IPS-15b (cell line): ENCODE measurements around the gene XCR1.
"Not testable (repeated sequence)": the region's sequence is repeated elsewhere in the genome, so short reads cannot be mapped to it uniquely, and the experiment has no call there.

Experiments
- H3K27me3 ChIP-seq: one replicate; pipeline ENCODE4 v1.6.1; 2013; ENCODE audit warnings: low read length; ENCODE audit not compliant: control insufficient read depth, insufficient read depth
- H3K36me3 ChIP-seq: one replicate; pipeline ENCODE4 v1.6.1; 2013; ENCODE audit warnings: low read length; ENCODE audit not compliant: control insufficient read depth, insufficient read depth
- H3K4me1 ChIP-seq: one replicate; pipeline ENCODE4 v1.6.1; 2013; ENCODE audit warnings: mild to moderate bottlenecking, low read length; ENCODE audit not compliant: control insufficient read depth, insufficient read depth
- H3K4me3 ChIP-seq: one replicate; pipeline ENCODE4 v1.5.1; 2013; ENCODE audit warnings: low read depth, low read length
- H3K9ac ChIP-seq: one replicate; pipeline ENCODE4 v1.6.1; 2013; ENCODE audit warnings: low read depth, mild to moderate bottlenecking, low read length
- H3K9me3 ChIP-seq: one replicate; pipeline ENCODE4 v1.6.1; 2013; ENCODE audit warnings: mild to moderate bottlenecking, low read length; ENCODE audit not compliant: control insufficient read depth, insufficient read depth

The XCR1 gene

GRCh38 chr3:46061108-46061720 lies 33.9 kb upstream of the XCR1 start:
- Histone ChIP-seq H3K27me3 (no peaks in the 10 kb centered on the region), H3K36me3 (no peaks in the 10 kb centered on the region), H3K9me3 (no peaks in the 10 kb centered on the region), H3K4me3 (no peak overlapping the region), H3K4me1 (no peaks in the 10 kb centered on the region), H3K9ac (no peak overlapping the region)

GRCh38 chr3:46060551-46060950 lies 33.3 kb upstream of the XCR1 start:
- Histone ChIP-seq H3K36me3 (no peaks in the 10 kb centered on the region), H3K9me3 (no peaks in the 10 kb centered on the region), H3K27me3 (no peaks in the 10 kb centered on the region), H3K4me3 (no peak overlapping the region), H3K4me1 (no peaks in the 10 kb centered on the region), H3K9ac (no peak overlapping the region)

GRCh38 chr3:46059432-46059831 lies 32.1 kb upstream of the XCR1 start:
- Histone ChIP-seq H3K27me3 (no peaks in the 10 kb centered on the region), H3K9ac (no peak overlapping the region), H3K9me3 (no peaks in the 10 kb centered on the region), H3K4me1 (no peaks in the 10 kb centered on the region), H3K36me3 (no peaks in the 10 kb centered on the region), H3K4me3 (no peak overlapping the region)

GRCh38 chr3:46058981-46059380 lies 31.7 kb upstream of the XCR1 start:
- no peaks in the 10 kb centered on the region for H3K4me1 ChIP-seq
- H3K9me3 ChIP-seq: no peaks in the 10 kb centered on the region
- H3K27me3 ChIP-seq: no peaks in the 10 kb centered on the region
- no peak overlapping the region for H3K9ac ChIP-seq
- H3K4me3 ChIP-seq: no peak overlapping the region
- H3K36me3 ChIP-seq: no peaks in the 10 kb centered on the region

GRCh38 chr3:46057716-46058115 lies 30.4 kb upstream of the XCR1 start:
- Histone ChIP-seq H3K9me3 (no peaks in the 10 kb centered on the region), H3K4me1 (no peaks in the 10 kb centered on the region), H3K9ac (no peak overlapping the region), H3K36me3 (no peaks in the 10 kb centered on the region), H3K27me3 (no peaks in the 10 kb centered on the region), H3K4me3 (no peak overlapping the region)

- no peaks in the 10 kb centered on the region for H3K27me3 ChIP-seq
- no peaks in the 10 kb centered on the region for H3K36me3 ChIP-seq
- no peaks in the 10 kb centered on the region for H3K9me3 ChIP-seq
- H3K9ac ChIP-seq: no peak overlapping the region
- H3K4me3 ChIP-seq: no peak overlapping the region
- H3K4me1 ChIP-seq: no peaks in the 10 kb centered on the region
Measured at GRCh38 chr3:46056686-46057085, 29.4 kb upstream of the XCR1 start.

GRCh38 chr3:46053761-46054515 lies 26.7 kb upstream of the XCR1 start:
- not testable (repeated sequence) for H3K9ac ChIP-seq, H3K36me3 ChIP-seq, H3K4me1 ChIP-seq, H3K9me3 ChIP-seq, H3K27me3 ChIP-seq, H3K4me3 ChIP-seq

GRCh38 chr3:46053265-46053664 lies 26.0 kb upstream of the XCR1 start:
- H3K4me1 ChIP-seq, H3K36me3 ChIP-seq, H3K9me3 ChIP-seq, H3K9ac ChIP-seq, H3K4me3 ChIP-seq, H3K27me3 ChIP-seq: not testable (repeated sequence)

GRCh38 chr3:46052531-46052930 lies 25.2 kb upstream of the XCR1 start:
- Histone ChIP-seq H3K27me3 (no peaks in the 10 kb centered on the region), H3K4me3 (no peak overlapping the region), H3K4me1 (no peaks in the 10 kb centered on the region), H3K9me3 (no peaks in the 10 kb centered on the region), H3K9ac (no peak overlapping the region), H3K36me3 (no peaks in the 10 kb centered on the region)

GRCh38 chr3:46049093-46049492 lies 21.8 kb upstream of the XCR1 start:
- Histone ChIP-seq H3K4me1 (no peaks in the 10 kb centered on the region), H3K4me3 (no peak overlapping the region), H3K36me3 (no peaks in the 10 kb centered on the region), H3K9me3 (no peaks in the 10 kb centered on the region), H3K27me3 (no peaks in the 10 kb centered on the region), H3K9ac (no peak overlapping the region)

- not testable (repeated sequence) for H3K9me3 ChIP-seq, H3K36me3 ChIP-seq, H3K4me3 ChIP-seq, H3K27me3 ChIP-seq, H3K4me1 ChIP-seq, H3K9ac ChIP-seq
Measured at GRCh38 chr3:46046231-46046630, 18.9 kb upstream of the XCR1 start.

- no peaks in the 10 kb centered on the region for H3K4me1 ChIP-seq
- H3K9ac ChIP-seq: no peak overlapping the region
- H3K4me3 ChIP-seq: no peak overlapping the region
- H3K27me3 ChIP-seq: no peaks in the 10 kb centered on the region
- no peaks in the 10 kb centered on the region for H3K9me3 ChIP-seq
- no peaks in the 10 kb centered on the region for H3K36me3 ChIP-seq
Measured at GRCh38 chr3:46038916-46039315, 11.6 kb upstream of the XCR1 start.
